Measurements from ENCODE around the gene UBE2G2.

The UBE2G2 gene

DNA sequence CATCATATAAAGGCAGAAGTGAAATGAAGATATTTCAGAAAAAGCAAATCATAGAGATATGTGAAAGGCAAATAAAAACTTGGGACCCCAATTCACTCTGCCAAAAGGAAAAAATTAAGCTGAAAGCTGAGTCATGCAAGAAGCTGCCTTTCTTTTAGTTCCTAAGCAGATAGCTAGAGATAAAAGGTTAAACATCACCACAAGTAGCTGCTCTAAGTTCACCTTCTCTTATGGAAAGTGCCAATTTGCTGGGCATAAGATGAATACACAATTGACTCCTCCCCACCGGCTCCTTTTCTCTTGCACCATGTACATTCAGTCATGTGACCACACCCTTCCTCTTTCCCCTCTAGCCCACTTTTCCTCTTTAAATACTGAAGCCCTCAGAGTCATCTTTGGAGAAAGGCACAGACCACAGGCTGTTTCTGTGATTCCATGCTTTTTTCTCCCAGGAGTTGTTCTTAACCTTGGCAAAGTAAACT is 21.6 kb upstream of the UBE2G2 start:
- no peak overlapping the region for H3K4me3 ChIP-seq (ENCODE audit: low read depth, low read length)
- TF ChIP-seq POLR2A (IDR thresholded peaks at IDR 0.05; ENCODE audit: extremely low read depth, insufficient read length) = no peak
- TF ChIP-seq, protein P1, sequence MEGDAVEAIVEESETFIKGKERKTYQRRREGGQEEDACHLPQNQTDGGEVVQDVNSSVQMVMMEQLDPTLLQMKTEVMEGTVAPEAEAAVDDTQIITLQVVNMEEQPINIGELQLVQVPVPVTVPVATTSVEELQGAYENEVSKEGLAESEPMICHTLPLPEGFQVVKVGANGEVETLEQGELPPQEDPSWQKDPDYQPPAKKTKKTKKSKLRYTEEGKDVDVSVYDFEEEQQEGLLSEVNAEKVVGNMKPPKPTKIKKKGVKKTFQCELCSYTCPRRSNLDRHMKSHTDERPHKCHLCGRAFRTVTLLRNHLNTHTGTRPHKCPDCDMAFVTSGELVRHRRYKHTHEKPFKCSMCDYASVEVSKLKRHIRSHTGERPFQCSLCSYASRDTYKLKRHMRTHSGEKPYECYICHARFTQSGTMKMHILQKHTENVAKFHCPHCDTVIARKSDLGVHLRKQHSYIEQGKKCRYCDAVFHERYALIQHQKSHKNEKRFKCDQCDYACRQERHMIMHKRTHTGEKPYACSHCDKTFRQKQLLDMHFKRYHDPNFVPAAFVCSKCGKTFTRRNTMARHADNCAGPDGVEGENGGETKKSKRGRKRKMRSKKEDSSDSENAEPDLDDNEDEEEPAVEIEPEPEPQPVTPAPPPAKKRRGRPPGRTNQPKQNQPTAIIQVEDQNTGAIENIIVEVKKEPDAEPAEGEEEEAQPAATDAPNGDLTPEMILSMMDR (IDR thresholded peaks at IDR 0.05; ENCODE audit: low read depth, low read length) = no peak
- TF ChIP-seq MYC (IDR thresholded peaks at IDR 0.05; ENCODE audit: low read depth, low read length) = no peak
- no peak for TF ChIP-seq MAX (IDR thresholded peaks at IDR 0.05; ENCODE audit: low read depth, low read length)

DNA sequence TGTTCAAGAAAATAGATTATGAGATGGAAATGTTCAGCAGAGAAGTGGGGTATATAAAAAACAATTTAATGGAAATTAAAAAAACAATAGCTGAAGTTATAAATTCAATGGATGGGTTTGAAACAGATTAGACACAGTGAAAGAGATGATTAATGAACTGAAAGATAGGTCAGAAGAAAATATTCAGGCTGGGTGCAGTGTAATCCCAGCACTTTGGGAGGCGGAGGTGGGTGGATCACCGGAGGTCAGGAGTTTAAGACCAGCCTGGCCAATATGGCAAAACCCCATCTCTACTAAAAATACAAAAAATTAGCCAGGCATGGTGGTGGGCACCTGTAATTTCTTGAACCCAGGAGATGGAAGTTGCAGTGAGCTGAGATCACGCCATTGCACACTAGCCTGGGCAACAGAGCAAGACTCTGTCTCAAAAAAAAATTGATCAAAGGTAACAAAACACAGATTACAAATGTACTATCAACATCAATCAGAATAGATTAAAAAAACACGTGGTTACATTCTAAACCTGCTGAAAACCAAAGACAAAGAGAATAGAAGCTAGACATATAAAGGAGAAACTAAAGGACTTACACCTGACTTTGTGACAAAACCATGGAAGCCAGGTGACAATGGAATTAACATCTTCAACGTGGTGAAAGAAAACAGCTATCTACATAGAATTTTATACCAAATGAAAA is 21.0 kb upstream of the UBE2G2 start:
- DNase-seq (ENCODE audit: low read depth) = no peak
- TF ChIP-seq MAX (IDR thresholded peaks at IDR 0.05; ENCODE audit: low read depth, low read length) (peak; percentile 18; the same call in 1 of the 2 replicates), POLR2A (IDR thresholded peaks at IDR 0.05; ENCODE audit: extremely low read depth, insufficient read length) (no peak)
- no peak overlapping the region for H3K4me3 ChIP-seq (ENCODE audit: low read depth, low read length)

More for the DNA sequence above, 21.6 kb upstream of the UBE2G2 start:
- no peak for DNase-seq (ENCODE audit: low read depth)

- no peak overlapping the region for H3K4me3 ChIP-seq (ENCODE audit: low read depth, low read length)
- TF ChIP-seq POLR2A (IDR thresholded peaks at IDR 0.05; ENCODE audit: extremely low read depth, insufficient read length) (no peak), MAX (IDR thresholded peaks at IDR 0.05; ENCODE audit: low read depth, low read length) (no peak), MYC (IDR thresholded peaks at IDR 0.05; ENCODE audit: low read depth, low read length) (no peak)
- TF ChIP-seq, protein P1 (IDR thresholded peaks at IDR 0.05; ENCODE audit: low read depth, low read length) = no peak
- no peak for DNase-seq (ENCODE audit: low read depth)
Measured at GRCh38 chr21:44820851-44821250, 19.2 kb upstream of the UBE2G2 start.

DNA sequence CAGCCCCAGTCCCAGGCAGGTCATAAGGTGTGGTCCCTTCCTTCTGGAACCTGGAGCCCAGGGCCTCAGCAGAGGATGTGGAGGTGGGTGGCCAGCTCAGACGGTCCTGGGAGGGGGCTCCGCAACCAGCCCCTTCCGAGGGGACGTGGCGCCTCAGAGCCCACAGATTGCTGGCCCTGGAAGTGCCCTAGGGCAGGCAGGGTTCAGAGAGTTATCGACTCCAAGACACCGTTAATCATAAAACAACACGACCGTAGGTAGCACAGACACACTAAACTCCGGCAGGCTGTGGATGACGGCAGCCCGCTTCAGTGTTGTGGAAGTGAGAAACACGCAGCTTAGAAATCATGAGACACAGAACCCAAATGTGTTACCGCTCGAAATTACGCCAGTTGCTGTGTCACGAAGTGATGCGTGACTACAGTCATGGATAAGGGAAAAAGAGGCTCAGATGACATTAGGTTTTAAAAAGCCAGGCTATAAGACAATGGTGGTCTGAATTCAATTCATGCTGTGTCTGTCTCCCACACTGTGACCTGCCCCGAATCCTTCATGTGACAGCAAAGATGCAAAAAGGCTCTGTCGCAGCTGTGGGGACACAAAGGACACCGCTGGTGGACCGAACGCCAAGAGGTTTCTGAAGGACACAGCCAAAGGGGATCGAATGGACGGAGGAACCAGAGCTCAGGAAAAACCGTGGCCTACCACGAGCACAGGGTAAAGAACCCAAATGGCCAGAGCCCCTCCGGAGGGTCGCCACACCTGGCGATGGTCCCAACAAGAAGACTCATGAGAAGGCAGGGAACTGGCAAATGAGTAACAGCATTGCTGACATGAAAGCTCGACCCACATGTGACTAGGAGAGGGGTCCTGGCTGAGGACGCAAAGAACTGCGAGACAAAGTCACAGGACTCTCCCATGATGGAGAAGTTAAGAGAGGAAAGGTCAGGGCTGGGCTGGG is 17.9 kb upstream of the UBE2G2 start:
- DNase-seq (ENCODE audit: low read depth) = no peak
- TF ChIP-seq POLR2A (IDR thresholded peaks at IDR 0.05; ENCODE audit: extremely low read depth, insufficient read length) (no peak), MAX (IDR thresholded peaks at IDR 0.05; ENCODE audit: low read depth, low read length) (no peak)
- TF ChIP-seq, protein P1 (IDR thresholded peaks at IDR 0.05; ENCODE audit: low read depth, low read length) = no peak
- no peak overlapping the region for H3K4me3 ChIP-seq (ENCODE audit: low read depth, low read length)

DNA sequence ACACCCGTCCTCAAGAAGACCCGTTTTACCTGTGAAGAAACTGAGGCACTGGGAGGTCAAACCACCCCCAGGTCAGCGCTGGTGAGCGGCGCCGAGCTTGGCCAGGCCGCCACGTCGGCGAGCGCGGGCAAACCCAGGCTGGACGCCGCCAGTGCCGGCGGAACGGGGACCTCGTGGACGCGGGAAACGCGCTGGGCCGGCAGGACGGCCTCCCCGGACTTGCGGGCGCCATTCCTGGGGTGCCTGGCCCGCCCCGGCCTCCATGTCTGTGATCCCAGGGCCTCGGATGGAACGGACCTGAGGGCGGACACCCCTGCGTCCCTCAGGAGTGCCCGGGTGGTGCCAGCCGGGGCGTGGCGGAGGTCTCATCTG is 17.0 kb upstream of the UBE2G2 start:
- peak overlapping the region; percentile 36 for H3K4me3 ChIP-seq (ENCODE audit: low read depth, low read length)
- DNase-seq (ENCODE audit: low read depth) = no peak
- TF ChIP-seq MYC (IDR thresholded peaks at IDR 0.05; ENCODE audit: low read depth, low read length) = no peak
- no peak for TF ChIP-seq MAX (IDR thresholded peaks at IDR 0.05; ENCODE audit: low read depth, low read length)
- no peak for TF ChIP-seq POLR2A (IDR thresholded peaks at IDR 0.05; ENCODE audit: extremely low read depth, insufficient read length)
- TF ChIP-seq, protein P1 (IDR thresholded peaks at IDR 0.05; ENCODE audit: low read depth, low read length) = no peak

Data from NB4 (cell line).